G401.6 (cell line): ENCODE results near the gene FN3KRP.

ENCODE experiments used
- FAIRE-seq: peaks from 2 replicates; lab custom pipeline; 2012; peaks lifted over from hg19 to GRCh38; lab: Jason Lieb, UNC

FN3KRP gene

GRCh38 chr17:82687375-82687861 lies 29.1 kb upstream of the FN3KRP start:
- no peak for FAIRE-seq

GRCh38 chr17:82687871-82688270 lies 28.6 kb upstream of the FN3KRP start:
- no peak for FAIRE-seq

- FAIRE-seq: no peak
Measured at GRCh38 chr17:82689077-82689476, 27.4 kb upstream of the FN3KRP start.

GRCh38 chr17:82690786-82691489 lies 25.6 kb upstream of the FN3KRP start:
- no peak for FAIRE-seq

GRCh38 chr17:82691714-82692113 lies 24.8 kb upstream of the FN3KRP start:
- no peak for FAIRE-seq

- no peak for FAIRE-seq
Measured at GRCh38 chr17:82692268-82692667, 24.2 kb upstream of the FN3KRP start.

GRCh38 chr17:82693168-82693867 lies 23.2 kb upstream of the FN3KRP start:
- FAIRE-seq: no peak

- FAIRE-seq: no peak
Measured at GRCh38 chr17:82694647-82695046, 21.9 kb upstream of the FN3KRP start.

- FAIRE-seq: no peak
Measured at GRCh38 chr17:82696259-82696658, 20.2 kb upstream of the FN3KRP start.

GRCh38 chr17:82696916-82697807 lies 19.3 kb upstream of the FN3KRP start:
- no peak for FAIRE-seq

- FAIRE-seq: no peak
Measured at GRCh38 chr17:82697808-82698064, 18.8 kb upstream of the FN3KRP start.

GRCh38 chr17:82698065-82698973 lies 18.2 kb upstream of the FN3KRP start, which contains the start of gene RAB40B:
Gene RAB40B (minus strand): TSS chr17:82698698. CDS start chr17:82698596, 102 bp downstream.
- no peak for FAIRE-seq

GRCh38 chr17:82698974-82699442 lies 17.5 kb upstream of the FN3KRP start:
- no peak for FAIRE-seq

GRCh38 chr17:82699551-82699950 lies 17.0 kb upstream of the FN3KRP start:
- FAIRE-seq: no peak

- no peak for FAIRE-seq
Measured at GRCh38 chr17:82702231-82702927, 14.1 kb upstream of the FN3KRP start.

- no peak for FAIRE-seq
Measured at GRCh38 chr17:82703036-82703745, 13.3 kb upstream of the FN3KRP start.

- FAIRE-seq: no peak
Measured at GRCh38 chr17:82703935-82704865, 12.3 kb upstream of the FN3KRP start.

GRCh38 chr17:82704886-82705285 lies 11.6 kb upstream of the FN3KRP start:
- FAIRE-seq: no peak

GRCh38 chr17:82705756-82706155 lies 10.8 kb upstream of the FN3KRP start:
- no peak for FAIRE-seq
